T-helper 1 cell treated with Interleukin-12 subunit alpha and Interleukin-12 subunit beta and Interleukin-4 antibody, amounts not matched to agents 30 μg/mL and 1 μg/mL, for 36 hours (primary cell): ENCODE results near the gene ZDHHC16.
"Not testable (repeated sequence)": the region's sequence is repeated elsewhere in the genome, so short reads cannot be mapped to it uniquely, and the experiment has no call there.

Experiments
- H3K27ac Mint-ChIP-seq: one replicate; pipeline ENCODE4 v1.8.0; 2021; ENCODE audit warnings: mild to moderate bottlenecking, mixed read lengths
- H3K27me3 Mint-ChIP-seq: one replicate; pipeline ENCODE4 v1.8.0; 2021; ENCODE audit warnings: low read depth, mixed read lengths
- H3K36me3 Mint-ChIP-seq: one replicate; pipeline ENCODE4 v1.8.0; 2021; ENCODE audit warnings: low read depth, mixed read lengths
- H3K4me1 Mint-ChIP-seq: one replicate; pipeline ENCODE4 v1.8.0; 2021; ENCODE audit warnings: low read depth, mixed read lengths
- H3K4me3 Mint-ChIP-seq: one replicate; pipeline ENCODE4 v1.8.0; 2021; ENCODE audit warnings: mild to moderate bottlenecking, moderate library complexity, mixed read lengths
- H3K9me3 Mint-ChIP-seq: one replicate; pipeline ENCODE4 v1.8.0; 2021; ENCODE audit warnings: mixed read lengths

The ZDHHC16 gene

GRCh38 chr10:97454330-97455036, 8.5 kb downstream of the ZDHHC16 start:
- peaks cover 37% of the 10 kb centered on the region for H3K36me3 Mint-ChIP-seq
- H3K27me3 Mint-ChIP-seq: no peaks in the 10 kb centered on the region
- no peaks in the 10 kb centered on the region for H3K9me3 Mint-ChIP-seq
- H3K27ac Mint-ChIP-seq: peak overlapping the region; percentile 73
- H3K4me3 Mint-ChIP-seq: no peak overlapping the region
- H3K4me1 Mint-ChIP-seq: peaks cover 18% of the 10 kb centered on the region

GRCh38 chr10:97456034-97456685, 10.2 kb downstream of the ZDHHC16 start:
- peaks cover 9% of the 10 kb centered on the region for H3K4me1 Mint-ChIP-seq
- H3K36me3 Mint-ChIP-seq: peaks cover 42% of the 10 kb centered on the region
- H3K4me3 Mint-ChIP-seq: no peak overlapping the region
- H3K27ac Mint-ChIP-seq: no peak overlapping the region
- H3K27me3 Mint-ChIP-seq: no peaks in the 10 kb centered on the region
- H3K9me3 Mint-ChIP-seq: no peaks in the 10 kb centered on the region

- no peaks in the 10 kb centered on the region for H3K9me3 Mint-ChIP-seq
- H3K27me3 Mint-ChIP-seq: no peaks in the 10 kb centered on the region
- no peak overlapping the region for H3K27ac Mint-ChIP-seq
- H3K36me3 Mint-ChIP-seq: peaks cover 42% of the 10 kb centered on the region
- peaks cover 9% of the 10 kb centered on the region for H3K4me1 Mint-ChIP-seq
- no peak overlapping the region for H3K4me3 Mint-ChIP-seq
Observed at GRCh38 chr10:97456686-97457065, 10.7 kb downstream of the ZDHHC16 start.

GRCh38 chr10:97459111-97459510, 13.1 kb downstream of the ZDHHC16 start:
- Mint-ChIP-seq H3K4me3 (no peak overlapping the region), H3K9me3 (no peaks in the 10 kb centered on the region), H3K27me3 (no peaks in the 10 kb centered on the region), H3K27ac (no peak overlapping the region), H3K36me3 (peaks cover 41% of the 10 kb centered on the region), H3K4me1 (peaks cover 9% of the 10 kb centered on the region)

- Mint-ChIP-seq H3K27ac (peak overlapping the region; percentile 33), H3K27me3 (no peaks in the 10 kb centered on the region), H3K36me3 (peaks cover 36% of the 10 kb centered on the region), H3K4me3 (no peak overlapping the region), H3K9me3 (no peaks in the 10 kb centered on the region), H3K4me1 (peaks cover 1% of the 10 kb centered on the region)
Observed at GRCh38 chr10:97459933-97460332, 14.0 kb downstream of the ZDHHC16 start.

- Mint-ChIP-seq H3K36me3 (peaks cover 33% of the 10 kb centered on the region), H3K27me3 (no peaks in the 10 kb centered on the region), H3K9me3 (no peaks in the 10 kb centered on the region), H3K4me1 (peaks cover 1% of the 10 kb centered on the region), H3K27ac (no peak overlapping the region), H3K4me3 (no peak overlapping the region)
Observed at GRCh38 chr10:97462309-97462708, 16.3 kb downstream of the ZDHHC16 start.

- Mint-ChIP-seq H3K9me3 (no peaks in the 10 kb centered on the region), H3K27ac (no peak overlapping the region), H3K36me3 (peaks cover 27% of the 10 kb centered on the region), H3K27me3 (no peaks in the 10 kb centered on the region), H3K4me1 (peaks cover 1% of the 10 kb centered on the region), H3K4me3 (no peak overlapping the region)
Observed at GRCh38 chr10:97463363-97464132, 17.6 kb downstream of the ZDHHC16 start.

GRCh38 chr10:97464226-97464625, 18.3 kb downstream of the ZDHHC16 start:
- peaks cover 29% of the 10 kb centered on the region for H3K36me3 Mint-ChIP-seq

GRCh38 chr10:97465982-97466381, 20.0 kb downstream of the ZDHHC16 start:
- H3K27me3 Mint-ChIP-seq: no peaks in the 10 kb centered on the region
- no peak overlapping the region for H3K27ac Mint-ChIP-seq
- H3K36me3 Mint-ChIP-seq: peaks cover 31% of the 10 kb centered on the region

More at GRCh38 chr10:97464226-97464625, 18.3 kb downstream of the ZDHHC16 start:
- H3K9me3 Mint-ChIP-seq: no peaks in the 10 kb centered on the region
- H3K27ac Mint-ChIP-seq: no peak overlapping the region
- H3K4me3 Mint-ChIP-seq: no peak overlapping the region
- no peaks in the 10 kb centered on the region for H3K27me3 Mint-ChIP-seq
- peaks cover 1% of the 10 kb centered on the region for H3K4me1 Mint-ChIP-seq

GRCh38 chr10:97466755-97467154, 20.8 kb downstream of the ZDHHC16 start:
- Mint-ChIP-seq H3K4me1 (peaks cover 1% of the 10 kb centered on the region), H3K27me3 (no peaks in the 10 kb centered on the region), H3K4me3 (no peak overlapping the region), H3K27ac (no peak overlapping the region), H3K9me3 (no peaks in the 10 kb centered on the region), H3K36me3 (peaks cover 33% of the 10 kb centered on the region)

More at GRCh38 chr10:97465982-97466381, 20.0 kb downstream of the ZDHHC16 start:
- no peaks in the 10 kb centered on the region for H3K9me3 Mint-ChIP-seq
- no peak overlapping the region for H3K4me3 Mint-ChIP-seq
- H3K4me1 Mint-ChIP-seq: peaks cover 1% of the 10 kb centered on the region

GRCh38 chr10:97468162-97468561, 22.2 kb downstream of the ZDHHC16 start:
- H3K4me1 Mint-ChIP-seq: peaks cover 1% of the 10 kb centered on the region
- H3K36me3 Mint-ChIP-seq: peaks cover 35% of the 10 kb centered on the region
- H3K27me3 Mint-ChIP-seq: no peaks in the 10 kb centered on the region
- H3K9me3 Mint-ChIP-seq: no peaks in the 10 kb centered on the region
- H3K27ac Mint-ChIP-seq: no peak overlapping the region
- no peak overlapping the region for H3K4me3 Mint-ChIP-seq

GRCh38 chr10:97468781-97469180, 22.8 kb downstream of the ZDHHC16 start:
- H3K27me3 Mint-ChIP-seq, H3K4me1 Mint-ChIP-seq, H3K9me3 Mint-ChIP-seq, H3K27ac Mint-ChIP-seq, H3K4me3 Mint-ChIP-seq: not testable (repeated sequence)
- peaks cover 35% of the 10 kb centered on the region for H3K36me3 Mint-ChIP-seq

- Mint-ChIP-seq H3K27me3 (no peaks in the 10 kb centered on the region), H3K9me3 (no peaks in the 10 kb centered on the region), H3K4me1 (no peaks in the 10 kb centered on the region), H3K36me3 (peaks cover 50% of the 10 kb centered on the region), H3K4me3 (no peak overlapping the region), H3K27ac (no peak overlapping the region)
Observed at GRCh38 chr10:97474918-97475317, 28.9 kb downstream of the ZDHHC16 start.

GRCh38 chr10:97475936-97476594, 30.1 kb downstream of the ZDHHC16 start:
- H3K36me3 Mint-ChIP-seq: peaks cover 50% of the 10 kb centered on the region
- H3K4me3 Mint-ChIP-seq: no peak overlapping the region
- H3K9me3 Mint-ChIP-seq: no peaks in the 10 kb centered on the region
- no peak overlapping the region for H3K27ac Mint-ChIP-seq
- no peaks in the 10 kb centered on the region for H3K27me3 Mint-ChIP-seq
- H3K4me1 Mint-ChIP-seq: no peaks in the 10 kb centered on the region
